HG03460 (cell line): ENCODE data around the gene CASP5.
A peak's percentile ranks its signal among the peaks of the same experiment; 100 is the strongest.

Source experiments
- ATAC-seq: cut with Tn5 transposase; IDR thresholded peaks from one replicate; pipeline ENCODE4 v1.9.1; 2021; ENCODE audit not compliant: unreplicated experiment

The CASP5 gene

GRCh38 chr11:104968355-104968855, 54.6 kb downstream of the CASP5 start, which contains the start of gene CASP4:
Gene CASP4, minus strand, starts transcription at chr11:104968574. Its CDS starts 49 bp downstream, at chr11:104968525.
- ATAC-seq: peak; percentile 92

GRCh38 chr11:104967534-104968354, 55.2 kb downstream of the CASP5 start:
- no peak for ATAC-seq

GRCh38 chr11:104965735-104966134, 57.2 kb downstream of the CASP5 start:
- no peak for ATAC-seq

GRCh38 chr11:104964247-104964646, 58.7 kb downstream of the CASP5 start:
- no peak for ATAC-seq

GRCh38 chr11:104962852-104963251, 60.1 kb downstream of the CASP5 start:
- ATAC-seq: no peak

- no peak for ATAC-seq
Observed at GRCh38 chr11:104957280-104957679, 65.7 kb downstream of the CASP5 start.

GRCh38 chr11:104956528-104956927, 66.4 kb downstream of the CASP5 start:
- ATAC-seq: no peak

- peak; percentile 97 for ATAC-seq
Observed at GRCh38 chr11:104946907-104947306, 76.1 kb downstream of the CASP5 start.
